ENCODE data around the gene YRDC. TPM values are rescaled to one million over a fixed set of nuclear protein-coding genes. Genes with fewer than 3 reads are reported as not detected.

YRDC gene
- total RNA-seq, 4 donors from 2014 or later = 8.1 to 12.9 (median 9.7) TPM

GRCh38 chr1:37831109-37831508 lies 23.1 kb upstream of the YRDC start:
- Histone ChIP-seq H3K9me3 (no peaks in the 10 kb centered on the region), H3K27ac (no peak overlapping the region), H3K4me3 (no peak overlapping the region), H3K4me1 (no peaks in the 10 kb centered on the region), H3K36me3 (peaks cover 0 to 73% (median 0%) of the 10 kb centered on the region in 3 donors), H3K27me3 (no peaks in the 10 kb centered on the region)
- no peak for DNase-seq
- TF ChIP-seq CTCF (IDR thresholded peaks at IDR 0.05) = no peak
- TF ChIP-seq POLR2A (IDR thresholded peaks at IDR 0.05) = no peak

- Histone ChIP-seq H3K27me3 (no peaks in the 10 kb centered on the region), H3K9me3 (no peaks in the 10 kb centered on the region), H3K4me3 (no peak overlapping the region), H3K27ac (peak overlapping the region in 2 of 4 donors; percentile 49 to 69), H3K4me1 (no peaks in the 10 kb centered on the region), H3K36me3 (peaks cover 0 to 51% (median 0%) of the 10 kb centered on the region in 3 donors)
- no peak for TF ChIP-seq CTCF (IDR thresholded peaks at IDR 0.05)
- no peak for TF ChIP-seq POLR2A (IDR thresholded peaks at IDR 0.05)
- DNase-seq = peak in 1 of 3 donors; percentile 72
These were observed 20.5 kb upstream of the YRDC start for GRCh38 chr1:37828410-37829074.

- H3K4me3 ChIP-seq = no peak overlapping the region
- no peaks in the 10 kb centered on the region for H3K9me3 ChIP-seq
- H3K4me1 ChIP-seq = no peaks in the 10 kb centered on the region
- peaks cover 0 to 51% (median 0%) of the 10 kb centered on the region in 3 donors for H3K36me3 ChIP-seq
- no peak for DNase-seq
- TF ChIP-seq POLR2A (IDR thresholded peaks at IDR 0.05) (no peak), CTCF (IDR thresholded peaks at IDR 0.05) (no peak)
- no peak overlapping the region for H3K27ac ChIP-seq
- H3K27me3 ChIP-seq = no peaks in the 10 kb centered on the region
These were observed 17.5 kb upstream of the YRDC start for GRCh38 chr1:37825506-37825905.

GRCh38 chr1:37824001-37824400 lies 16.0 kb upstream of the YRDC start:
- Histone ChIP-seq H3K27ac (no peak overlapping the region), H3K4me1 (no peaks in the 10 kb centered on the region), H3K4me3 (no peak overlapping the region), H3K9me3 (no peaks in the 10 kb centered on the region), H3K36me3 (peaks cover 0 to 50% (median 0%) of the 10 kb centered on the region in 3 donors), H3K27me3 (no peaks in the 10 kb centered on the region)
- no peak for TF ChIP-seq CTCF (IDR thresholded peaks at IDR 0.05)
- no peak for TF ChIP-seq POLR2A (IDR thresholded peaks at IDR 0.05)
- no peak for DNase-seq

GRCh38 chr1:37822906-37823815 lies 15.2 kb upstream of the YRDC start:
- no peaks in the 10 kb centered on the region for H3K27me3 ChIP-seq
- H3K36me3 ChIP-seq = peaks cover 0 to 55% (median 0%) of the 10 kb centered on the region in 3 donors
- H3K27ac ChIP-seq = no peak overlapping the region
- H3K4me1 ChIP-seq = no peaks in the 10 kb centered on the region
- no peak for TF ChIP-seq CTCF (IDR thresholded peaks at IDR 0.05)
- TF ChIP-seq POLR2A (IDR thresholded peaks at IDR 0.05) = no peak
- H3K9me3 ChIP-seq = no peaks in the 10 kb centered on the region
- DNase-seq = no peak
- no peak overlapping the region for H3K4me3 ChIP-seq

Measured in Peyer's patch (tissue), 4 donors.